HepG2 (cell line): ENCODE data around the gene MRPL20. TPM values are rescaled to one million over a fixed set of nuclear protein-coding genes. Genes with fewer than 3 reads are reported as not detected.

ENCODE experiments used
- CTCF ChIP-seq: sonication (generic); formaldehyde crosslinking; IDR thresholded peaks from 2 replicates; pipeline ENCODE4 v1.5.0; 2020; ENCODE audit warnings: mild to moderate bottlenecking, missing genetic modification reagents, moderate library complexity
- KAT8 ChIP-seq: IDR thresholded peaks from 2 replicates; pipeline ENCODE4 v1.6.1; 2016; ENCODE audit warnings: missing genetic modification reagents, missing compliant biosample characterization
- MED13 ChIP-seq: sonication (generic); formaldehyde crosslinking; IDR thresholded peaks from 2 replicates; pipeline ENCODE4 v1.5.0; 2020; ENCODE audit warnings: missing genetic modification reagents
- MIER2 ChIP-seq: IDR thresholded peaks from 2 replicates; pipeline ENCODE4 v1.6.1; 2016; ENCODE audit warnings: missing biosample characterization, missing genetic modification reagents
- MXD4 ChIP-seq: IDR thresholded peaks from 2 replicates; pipeline ENCODE4 v1.6.1; 2016; ENCODE audit warnings: mild to moderate bottlenecking, missing biosample characterization, missing genetic modification reagents
- MZF1 ChIP-seq: sonication (generic); formaldehyde crosslinking; IDR thresholded peaks from 2 replicates; pipeline ENCODE4 v1.8.1; 2023; ENCODE audit warnings: mild to moderate bottlenecking, missing genetic modification reagents, borderline replicate concordance
- SP4 ChIP-seq: sonication (generic); formaldehyde crosslinking; IDR thresholded peaks from 2 replicates; pipeline ENCODE4 v1.8.1; 2023; ENCODE audit warnings: mild to moderate bottlenecking, missing genetic modification reagents
- TEAD3 ChIP-seq: optimal IDR thresholded peaks from 2 replicates; pipeline ENCODE3; 2016; ENCODE audit warnings: borderline replicate concordance
- ZFP41 ChIP-seq: sonication (generic); formaldehyde crosslinking; IDR thresholded peaks from 2 replicates; pipeline ENCODE4 v1.4.0; 2020; ENCODE audit warnings: mild to moderate bottlenecking, missing genetic modification reagents, borderline replicate concordance
- ZNF234 ChIP-seq: sonication (generic); formaldehyde crosslinking; conservative IDR thresholded peaks from 2 replicates; pipeline ENCODE4 v1.5.1; 2020; ENCODE audit warnings: mild to moderate bottlenecking, missing genetic modification reagents
- ZNF264 ChIP-seq: sonication (generic); formaldehyde crosslinking; IDR thresholded peaks from 2 replicates; pipeline ENCODE4 v1.4.0; 2020; ENCODE audit warnings: missing genetic modification reagents
- polyA plus RNA-seq, 8 experiments: library from polyadenylated mRNA; depleted of rRNA in 3 of 8; stranded (reverse) in 7 of 8; unstranded in 1 of 8; fragments of >200 nt; fragmentation: Illumina TruSeq in 4 of 8; extraction: Trizol in 4 of 8; gene quantifications; 2 replicates each; pipeline versions ENCODE4 v1.2.1 to v1.2.3, GENCODE V29; 2011 to 2016; ENCODE audit warnings: low read depth in 4 of 8, missing spikeins in 1 of 8, mixed read lengths in 1 of 8; ENCODE audit not compliant: insufficient read depth in 1 of 8
- total RNA-seq, 5 experiments: library from RNA; depleted of rRNA; stranded (reverse); fragments of >200 nt; fragmentation: Illumina TruSeq; extraction: Trizol; gene quantifications; 2 replicates each; pipeline ENCODE4 v1.2.3, GENCODE V29; 2016; ENCODE audit warnings: low read depth in 1 of 5

Gene MRPL20
- total and polyA plus RNA-seq, 2 of the 13 experiments (the other 11 are each of a cell fraction or from before 2014, with no cell fraction given) = 59.2 to 127 TPM

GRCh38 chr1:1402072-1402900 lies 4.8 kb downstream of the MRPL20 start (continued):
- no peak for TF ChIP-seq MZF1 (CRISPR knock-in tag)
- TF ChIP-seq MED13 = no peak
- TF ChIP-seq CTCF (CRISPR knock-in tag) = peak; percentile 65
- TF ChIP-seq TEAD3 (CRISPR knock-in tag) = peak; percentile 8
- 0 out of 2 replicates have a peak, but pooled peaks have one; percentile 12 for TF ChIP-seq MIER2 (CRISPR knock-in tag)
- no peak for TF ChIP-seq SP4
- TF ChIP-seq KAT8 = no peak
- TF ChIP-seq ZNF264 (CRISPR knock-in tag) = no peak
- TF ChIP-seq MXD4 (CRISPR knock-in tag) = 0 out of 2 replicates have a peak, but pooled peaks have one; percentile 25
- no peak for TF ChIP-seq ZNF234 (CRISPR knock-in tag)
- no peak for TF ChIP-seq ZFP41 (CRISPR knock-in tag)
